ENCODE results near the gene SLX4.

SLX4 gene

DNA sequence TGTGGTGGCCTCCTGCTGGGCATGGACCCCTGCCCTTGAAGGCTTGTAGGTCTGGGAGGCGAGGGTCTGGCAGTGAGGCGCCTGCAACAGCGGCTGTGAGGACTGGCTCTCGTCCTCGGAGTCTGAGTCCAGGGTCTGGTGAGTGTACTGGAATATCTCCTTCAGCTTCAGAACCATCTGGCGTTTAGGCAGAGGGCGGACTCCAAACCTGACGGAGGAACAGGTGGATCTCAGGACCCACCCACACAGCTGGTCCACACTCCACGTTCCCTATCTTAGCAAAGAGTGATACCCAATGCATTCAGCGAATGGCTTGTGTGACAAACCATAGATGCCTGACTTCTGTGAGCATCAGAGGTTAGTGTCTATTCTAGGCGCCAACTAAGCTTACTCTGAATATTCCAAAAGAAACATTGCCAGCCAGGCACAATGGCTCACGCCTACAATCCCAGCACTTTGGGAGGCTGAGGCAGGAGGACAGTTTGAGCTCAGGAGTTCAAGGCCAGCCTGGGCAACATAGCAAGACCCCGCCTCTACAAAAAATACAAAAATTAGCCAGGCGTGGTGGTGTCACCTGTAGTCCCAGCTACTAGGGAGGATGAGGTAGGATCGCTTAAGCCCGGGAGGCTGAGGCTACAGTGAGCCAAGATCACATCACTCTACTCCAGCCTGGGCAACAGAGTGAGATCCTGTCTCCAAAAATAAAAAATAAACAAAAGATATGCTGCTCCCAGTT, 27.9 kb downstream of the SLX4 start:
- H3K4me2 ChIP-seq (ENCODE audit: low read length), result no peak overlapping the region
- no peaks in the 10 kb centered on the region for H3K9me3 ChIP-seq (replicated peaks; ENCODE audit: low read length)
- H3K4me1 ChIP-seq (ENCODE audit: control insufficient read depth, insufficient read depth, low read length), result peaks cover 4% of the 10 kb centered on the region
- peaks cover 11% of the 10 kb centered on the region for H3K36me3 ChIP-seq (ENCODE audit: insufficient read depth, low read length)
- no peak overlapping the region for H3K4me3 ChIP-seq (ENCODE audit: low read length)
- no peak overlapping the region for H3K9ac ChIP-seq (ENCODE audit: low read depth, low read length)
- no peaks in the 10 kb centered on the region for H3K27me3 ChIP-seq (ENCODE audit: control insufficient read depth, insufficient read depth, low read length)

DNA sequence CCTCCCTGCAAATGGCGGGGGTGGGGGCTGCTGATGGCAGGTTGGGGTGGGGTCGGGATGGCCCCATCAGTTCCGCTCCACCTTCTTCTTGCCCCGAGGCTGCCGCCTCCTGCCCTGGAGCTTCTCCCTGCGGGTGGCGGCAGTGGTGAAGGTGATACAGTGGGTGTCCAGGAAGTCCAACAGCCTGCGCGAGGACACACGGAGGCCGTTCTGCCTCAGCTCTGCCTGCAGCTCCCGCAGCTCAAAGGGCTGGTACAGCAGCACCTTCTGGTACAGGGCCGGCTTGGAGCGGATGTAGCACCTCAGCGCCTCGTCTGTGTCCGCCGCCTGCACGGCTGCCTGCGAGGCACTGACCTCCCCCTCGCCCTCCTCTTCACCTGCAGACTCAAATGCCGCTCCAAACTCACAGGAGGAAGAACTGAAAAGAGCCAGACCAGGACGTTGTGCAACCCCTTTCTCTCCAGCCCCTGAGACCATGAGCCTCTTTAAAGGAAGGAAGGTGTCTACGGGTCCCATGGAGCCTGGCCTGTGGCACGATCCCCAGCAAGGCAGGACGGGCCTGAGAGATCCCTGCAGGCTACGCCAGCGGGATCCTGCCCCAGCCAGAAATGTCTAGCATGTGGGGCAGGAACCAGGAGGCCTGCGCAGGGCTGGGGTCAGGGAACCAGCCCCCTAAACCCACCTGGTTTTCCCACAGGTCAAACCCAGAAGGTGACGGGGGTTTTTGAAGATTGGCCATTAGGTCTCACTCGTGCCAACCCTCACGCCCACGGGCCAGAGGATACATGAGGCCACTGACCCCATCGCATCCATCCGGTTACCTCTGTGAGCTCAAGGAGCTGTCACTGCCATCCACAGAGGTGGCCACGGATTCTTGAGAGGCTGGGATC, 28.9 kb downstream of the SLX4 start:
- no peak overlapping the region for H3K4me2 ChIP-seq (ENCODE audit: low read length)
- H3K9me3 ChIP-seq (replicated peaks; ENCODE audit: low read length), result no peaks in the 10 kb centered on the region
- no peaks in the 10 kb centered on the region for H3K27me3 ChIP-seq (ENCODE audit: control insufficient read depth, insufficient read depth, low read length)
- H3K9ac ChIP-seq (ENCODE audit: low read depth, low read length), result no peak overlapping the region
- H3K4me1 ChIP-seq (ENCODE audit: control insufficient read depth, insufficient read depth, low read length), result peaks cover 4% of the 10 kb centered on the region
- H3K4me3 ChIP-seq (ENCODE audit: low read length), result no peak overlapping the region
- peaks cover 11% of the 10 kb centered on the region for H3K36me3 ChIP-seq (ENCODE audit: insufficient read depth, low read length)

- H3K36me3 ChIP-seq (ENCODE audit: insufficient read depth, low read length), result peaks cover 11% of the 10 kb centered on the region
- H3K4me1 ChIP-seq (ENCODE audit: control insufficient read depth, insufficient read depth, low read length), result peaks cover 4% of the 10 kb centered on the region
- no peak overlapping the region for H3K4me2 ChIP-seq (ENCODE audit: low read length)
- no peak overlapping the region for H3K9ac ChIP-seq (ENCODE audit: low read depth, low read length)
- no peaks in the 10 kb centered on the region for H3K9me3 ChIP-seq (replicated peaks; ENCODE audit: low read length)
- H3K27me3 ChIP-seq (ENCODE audit: control insufficient read depth, insufficient read depth, low read length), result no peaks in the 10 kb centered on the region
- H3K4me3 ChIP-seq (ENCODE audit: low read length), result no peak overlapping the region
These were observed 30.0 kb downstream of the SLX4 start for GRCh38 chr16:3581392-3581791.

GRCh38 chr16:3580686-3581085, 30.7 kb downstream of the SLX4 start:
- H3K4me2 ChIP-seq (ENCODE audit: low read length), result no peak overlapping the region
- H3K9ac ChIP-seq (ENCODE audit: low read depth, low read length), result no peak overlapping the region
- H3K4me3 ChIP-seq (ENCODE audit: low read length), result no peak overlapping the region
- H3K9me3 ChIP-seq (replicated peaks; ENCODE audit: low read length), result no peaks in the 10 kb centered on the region
- peaks cover 4% of the 10 kb centered on the region for H3K4me1 ChIP-seq (ENCODE audit: control insufficient read depth, insufficient read depth, low read length)
- H3K27me3 ChIP-seq (ENCODE audit: control insufficient read depth, insufficient read depth, low read length), result no peaks in the 10 kb centered on the region
- H3K36me3 ChIP-seq (ENCODE audit: insufficient read depth, low read length), result peaks cover 11% of the 10 kb centered on the region

DNA sequence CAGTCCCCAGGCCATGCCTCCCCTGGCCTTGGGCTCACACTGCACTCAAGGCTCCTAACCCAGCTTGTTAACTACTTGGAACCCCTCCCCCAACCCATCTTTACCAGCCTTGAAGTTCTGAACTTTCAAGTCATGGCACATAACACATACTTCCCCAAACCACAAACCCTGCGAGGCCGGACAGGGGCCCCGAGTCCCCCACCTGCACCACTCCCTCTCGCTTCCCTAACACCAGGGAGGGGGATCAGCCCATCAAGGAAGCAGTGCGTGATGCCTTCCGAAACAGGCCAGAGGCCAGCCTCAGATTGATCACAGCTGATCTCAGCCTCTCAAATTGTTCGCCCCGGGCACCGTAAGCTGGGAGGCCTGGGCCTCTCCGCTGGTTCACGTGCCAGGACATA, 31.2 kb downstream of the SLX4 start:
- H3K4me3 ChIP-seq (ENCODE audit: low read length), result no peak overlapping the region
- no peaks in the 10 kb centered on the region for H3K27me3 ChIP-seq (ENCODE audit: control insufficient read depth, insufficient read depth, low read length)
- no peaks in the 10 kb centered on the region for H3K9me3 ChIP-seq (replicated peaks; ENCODE audit: low read length)
- no peak overlapping the region for H3K4me2 ChIP-seq (ENCODE audit: low read length)
- peaks cover 11% of the 10 kb centered on the region for H3K36me3 ChIP-seq (ENCODE audit: insufficient read depth, low read length)
- H3K9ac ChIP-seq (ENCODE audit: low read depth, low read length), result no peak overlapping the region
- H3K4me1 ChIP-seq (ENCODE audit: control insufficient read depth, insufficient read depth, low read length), result peaks cover 4% of the 10 kb centered on the region

GRCh38 chr16:3579776-3580175, 31.6 kb downstream of the SLX4 start:
- Histone ChIP-seq H3K36me3 (ENCODE audit: insufficient read depth, low read length) (peaks cover 11% of the 10 kb centered on the region), H3K9ac (ENCODE audit: low read depth, low read length) (no peak overlapping the region), H3K4me1 (ENCODE audit: control insufficient read depth, insufficient read depth, low read length) (peaks cover 4% of the 10 kb centered on the region), H3K4me2 (ENCODE audit: low read length) (no peak overlapping the region), H3K27me3 (ENCODE audit: control insufficient read depth, insufficient read depth, low read length) (no peaks in the 10 kb centered on the region), H3K9me3 (replicated peaks; ENCODE audit: low read length) (no peaks in the 10 kb centered on the region), H3K4me3 (ENCODE audit: low read length) (no peak overlapping the region)

DNA sequence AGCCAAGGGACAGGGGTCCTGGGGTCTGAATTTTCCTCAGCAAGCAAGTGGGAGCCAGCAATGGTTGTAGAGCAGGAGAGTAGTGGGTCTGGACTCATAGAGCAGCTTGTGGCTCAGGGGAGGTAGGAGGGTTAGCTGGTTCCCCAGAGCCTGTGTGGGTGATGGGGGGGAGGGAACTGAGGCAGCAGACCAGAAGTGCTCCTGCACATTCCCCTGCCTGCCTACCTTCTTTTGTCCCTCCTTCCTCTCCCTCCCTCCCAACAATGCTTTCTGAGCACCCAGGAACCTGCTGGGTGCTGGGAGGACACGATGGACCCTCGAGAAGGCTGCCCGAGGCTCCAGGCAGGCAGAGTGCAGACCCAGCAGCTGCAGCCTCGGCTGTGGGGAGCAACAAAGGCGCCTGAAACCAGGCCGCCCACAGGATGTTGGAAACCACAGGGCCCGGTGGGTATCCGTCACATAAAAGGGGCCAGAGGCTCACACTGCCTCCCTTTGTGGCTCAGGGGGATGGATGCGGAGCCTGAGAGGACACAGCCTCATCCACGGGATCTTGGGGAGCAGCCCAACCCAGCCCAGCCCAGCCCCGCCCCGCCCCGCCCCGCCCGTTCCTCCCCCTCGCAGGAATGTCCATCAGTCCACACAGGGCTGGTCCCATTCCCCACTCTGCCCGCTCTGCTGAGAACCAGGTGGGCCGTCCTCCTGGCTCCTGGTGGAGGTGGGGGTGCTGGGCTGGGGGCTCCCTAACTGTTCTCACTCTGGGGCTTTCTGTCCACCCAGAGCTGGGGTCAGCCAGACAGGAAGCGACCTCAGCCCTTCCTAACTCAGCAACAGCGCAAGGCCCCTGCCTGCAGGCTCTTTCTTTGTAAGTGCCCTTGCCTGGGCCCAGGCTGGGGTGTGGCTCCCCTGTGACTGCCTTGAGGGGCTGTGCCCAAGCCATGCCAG, 32.5 kb downstream of the SLX4 start:
- H3K9me3 ChIP-seq (replicated peaks; ENCODE audit: low read length), result no peaks in the 10 kb centered on the region
- peaks cover 4% of the 10 kb centered on the region for H3K4me1 ChIP-seq (ENCODE audit: control insufficient read depth, insufficient read depth, low read length)
- no peaks in the 10 kb centered on the region for H3K27me3 ChIP-seq (ENCODE audit: control insufficient read depth, insufficient read depth, low read length)
- H3K36me3 ChIP-seq (ENCODE audit: insufficient read depth, low read length), result peaks cover 11% of the 10 kb centered on the region
- no peak overlapping the region for H3K4me3 ChIP-seq (ENCODE audit: low read length)
- H3K9ac ChIP-seq (ENCODE audit: low read depth, low read length), result no peak overlapping the region
- H3K4me2 ChIP-seq (ENCODE audit: low read length), result peak overlapping the region; percentile 48

GRCh38 chr16:3578121-3578520, 33.3 kb downstream of the SLX4 start:
- H3K27me3 ChIP-seq (ENCODE audit: control insufficient read depth, insufficient read depth, low read length), result no peaks in the 10 kb centered on the region
- H3K4me2 ChIP-seq (ENCODE audit: low read length), result no peak overlapping the region
- no peak overlapping the region for H3K4me3 ChIP-seq (ENCODE audit: low read length)
- H3K36me3 ChIP-seq (ENCODE audit: insufficient read depth, low read length), result peaks cover 5% of the 10 kb centered on the region
- H3K4me1 ChIP-seq (ENCODE audit: control insufficient read depth, insufficient read depth, low read length), result peaks cover 4% of the 10 kb centered on the region
- H3K9me3 ChIP-seq (replicated peaks; ENCODE audit: low read length), result no peaks in the 10 kb centered on the region
- no peak overlapping the region for H3K9ac ChIP-seq (ENCODE audit: low read depth, low read length)

DNA sequence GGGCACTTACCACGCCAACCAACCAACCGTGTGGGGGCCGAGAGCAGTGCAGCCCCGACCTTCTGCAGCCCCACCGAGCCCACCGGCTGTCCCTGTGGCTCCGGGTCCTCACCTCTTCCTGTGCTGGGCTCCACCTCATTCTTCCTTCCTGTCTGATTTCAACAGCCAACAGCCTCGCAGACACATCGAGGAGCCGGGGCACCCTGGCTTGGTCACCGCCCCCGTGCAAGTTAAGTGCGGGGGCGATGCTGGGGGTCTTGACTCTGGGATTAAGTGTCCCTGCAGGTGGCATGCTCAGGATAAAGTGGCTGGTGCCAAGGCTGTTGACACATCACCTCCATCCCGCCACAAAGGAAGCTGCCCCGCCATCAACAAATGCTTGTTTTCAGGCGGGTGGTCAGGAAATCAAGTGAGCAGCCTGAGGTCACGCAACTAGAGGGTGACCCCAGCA, 34.1 kb downstream of the SLX4 start, which contains the start of gene NLRC3:
Gene NLRC3 (minus strand): TSS at position 102 of the 451 bp plus-strand sequence. CDS start 12,367 bp downstream, outside the sequence.
- Histone ChIP-seq H3K9me3 (replicated peaks; ENCODE audit: low read length) (no peaks in the 10 kb centered on the region), H3K27me3 (ENCODE audit: control insufficient read depth, insufficient read depth, low read length) (no peaks in the 10 kb centered on the region), H3K4me3 (ENCODE audit: low read length) (no peak within 1 kb of the TSS), H3K4me1 (ENCODE audit: control insufficient read depth, insufficient read depth, low read length) (peaks cover 4% of the 10 kb centered on the region), H3K36me3 (ENCODE audit: insufficient read depth, low read length) (no peaks in the 10 kb centered on the region), H3K4me2 (ENCODE audit: low read length) (no peak within 1 kb of the TSS), H3K9ac (ENCODE audit: low read depth, low read length) (no peak within 1 kb of the TSS)

GRCh38 chr16:3576211-3576610, 35.2 kb downstream of the SLX4 start:
- H3K9ac ChIP-seq (ENCODE audit: low read depth, low read length), result no peak overlapping the region
- H3K4me3 ChIP-seq (ENCODE audit: low read length), result no peak overlapping the region

DNA sequence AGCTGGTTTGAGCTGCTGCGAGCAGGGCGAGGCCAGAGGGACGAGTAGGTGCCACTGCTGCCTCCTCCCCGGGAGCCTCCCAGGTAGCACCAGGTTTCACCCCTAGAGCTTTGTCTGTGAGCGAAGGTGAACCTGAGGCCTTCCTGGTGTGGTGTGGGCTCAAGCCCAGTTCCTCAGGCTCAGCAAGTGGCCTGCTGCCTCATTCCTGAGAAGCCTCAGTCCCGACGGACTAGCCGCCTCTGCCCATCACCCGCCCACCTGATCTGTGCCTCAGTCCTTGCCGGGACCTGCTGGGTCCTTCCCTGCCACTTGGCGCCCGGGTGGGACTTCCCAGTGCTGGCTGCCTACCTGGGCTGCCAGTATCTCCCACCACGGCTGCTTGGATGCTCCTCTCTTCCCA, 35.9 kb downstream of the SLX4 start:
- Histone ChIP-seq H3K4me3 (ENCODE audit: low read length) (no peak overlapping the region), H3K9ac (ENCODE audit: low read depth, low read length) (no peak overlapping the region), H3K36me3 (ENCODE audit: insufficient read depth, low read length) (no peaks in the 10 kb centered on the region), H3K4me2 (ENCODE audit: low read length) (no peak overlapping the region), H3K4me1 (ENCODE audit: control insufficient read depth, insufficient read depth, low read length) (peaks cover 4% of the 10 kb centered on the region), H3K27me3 (ENCODE audit: control insufficient read depth, insufficient read depth, low read length) (no peaks in the 10 kb centered on the region), H3K9me3 (replicated peaks; ENCODE audit: low read length) (peaks cover 4% of the 10 kb centered on the region)

More at GRCh38 chr16:3576211-3576610, 35.2 kb downstream of the SLX4 start:
- Histone ChIP-seq H3K27me3 (ENCODE audit: control insufficient read depth, insufficient read depth, low read length) (no peaks in the 10 kb centered on the region), H3K4me1 (ENCODE audit: control insufficient read depth, insufficient read depth, low read length) (peaks cover 4% of the 10 kb centered on the region), H3K9me3 (replicated peaks; ENCODE audit: low read length) (no peaks in the 10 kb centered on the region), H3K4me2 (ENCODE audit: low read length) (no peak overlapping the region), H3K36me3 (ENCODE audit: insufficient read depth, low read length) (no peaks in the 10 kb centered on the region)

All from skeletal muscle satellite cell (primary cell).